Adipose tissue (tissue), 3 donors: ENCODE results near the gene TAX1BP3. TPM values are rescaled to one million over a fixed set of nuclear protein-coding genes. Genes with fewer than 3 reads are reported as not detected.
A peak's percentile ranks its signal among the peaks of the same experiment; 100 is the strongest.

Experiments
- H3K27ac ChIP-seq: one replicate; pipeline ENCODE4 v1.5.1; 2013; ENCODE audit warnings: low read depth, low read length
- WGBS, 3 donors: extraction: QIAGEN DNeasy Blood & Tissue Kit; methylation state at CpG; one replicate each; pipeline ENCODE4 v1.1.7; 2013; 5-methylcytosine and 5-hydroxymethylcytosine counted together
- polyA plus RNA-seq, 3 donors: library from polyadenylated mRNA; stranded (reverse); fragments of 200-250 nt; gene quantifications; one replicate each; pipeline ENCODE4 v1.2.3, GENCODE V29; 2013
- donor health status: healthy with polysubstance abuse.
- donor health status: Bipolar disorder and iron deficiency.
- donor health status: healthy.

TAX1BP3 gene
- polyA plus RNA-seq, 3 donors: 54.3 to 172 (median 92.1) TPM

- 43 to 79% (median 72%) methylated on average over 3 of the region's 3 CpGs for WGBS, 3 donors
- H3K27ac ChIP-seq: no peak overlapping the region
These were observed 27.4 kb downstream of the TAX1BP3 start for GRCh38 chr17:3641014-3641413.

- H3K27ac ChIP-seq: no peak overlapping the region
- 29 to 39% (median 38%) methylated on average over 7 of the region's 7 CpGs for WGBS, 3 donors
These were observed 28.3 kb downstream of the TAX1BP3 start for GRCh38 chr17:3639981-3640596.

GRCh38 chr17:3636908-3637373 lies 31.4 kb downstream of the TAX1BP3 start:
- H3K27ac ChIP-seq: no peak overlapping the region
- 1 to 2% (median 1%) methylated on average over 30 to 31 of the region's 31 CpGs for WGBS, 3 donors

- H3K27ac ChIP-seq: peak within 1 kb of the TSS; percentile 22
- 0 to 1% (median 0%) methylated on average over 68 of the region's 68 CpGs for WGBS, 3 donors
These were observed 32.0 kb downstream of the TAX1BP3 start, which contains the start of the genes CTNS and SHPK for GRCh38 chr17:3636154-3636907. Gene CTNS (plus strand): TSS chr17:3636760. CDS start chr17:3640207, 3,447 bp downstream. Gene SHPK (minus strand): TSS chr17:3636250. CDS start chr17:3636219, 31 bp downstream.

- H3K27ac ChIP-seq: no peak overlapping the region
- 13 to 21% (median 14%) methylated on average over 33 to 37 of the region's 38 CpGs for WGBS, 3 donors
These were observed 32.8 kb downstream of the TAX1BP3 start for GRCh38 chr17:3635474-3636153.

- H3K27ac ChIP-seq: no peak overlapping the region
- 93 to 98% (median 93%) methylated on average over 7 of the region's 7 CpGs for WGBS, 3 donors
These were observed 36.1 kb downstream of the TAX1BP3 start for GRCh38 chr17:3632287-3632686.

GRCh38 chr17:3630781-3631180 lies 37.6 kb downstream of the TAX1BP3 start:
- WGBS, 3 donors: 80 to 89% (median 87%) methylated on average over 10 of the region's 10 CpGs
- no peak overlapping the region for H3K27ac ChIP-seq

GRCh38 chr17:3627769-3628167 lies 40.6 kb downstream of the TAX1BP3 start:
- WGBS, 3 donors: 67 to 86% (median 76%) methylated on average over 9 to 11 of the region's 11 CpGs
- H3K27ac ChIP-seq: no peak overlapping the region

GRCh38 chr17:3626831-3627768 lies 41.3 kb downstream of the TAX1BP3 start:
- H3K27ac ChIP-seq: no peak overlapping the region
- 68 to 83% (median 73%) methylated on average over 16 of the region's 16 CpGs for WGBS, 3 donors

GRCh38 chr17:3622977-3623594 lies 45.3 kb downstream of the TAX1BP3 start:
- no peak overlapping the region for H3K27ac ChIP-seq
- WGBS, 3 donors: 94 to 96% (median 94%) methylated on average over 16 of the region's 16 CpGs

- 90 to 94% (median 91%) methylated on average over 8 of the region's 8 CpGs for WGBS, 3 donors
- H3K27ac ChIP-seq: no peak overlapping the region
These were observed 47.1 kb downstream of the TAX1BP3 start for GRCh38 chr17:3621146-3621720.

GRCh38 chr17:3615160-3615870 lies 53.1 kb downstream of the TAX1BP3 start:
- WGBS, 3 donors: 94 to 95% (median 95%) methylated on average over 18 of the region's 18 CpGs
- H3K27ac ChIP-seq: no peak overlapping the region

GRCh38 chr17:3613124-3613523 lies 55.3 kb downstream of the TAX1BP3 start:
- WGBS, 3 donors: 89 to 96% (median 95%) methylated on average over 6 of the region's 6 CpGs
- no peak overlapping the region for H3K27ac ChIP-seq
